WTC11 (cell line): ENCODE data around the gene BSN. TPM values are rescaled to one million over a fixed set of nuclear protein-coding genes. Genes with fewer than 3 reads are reported as not detected.

Experiments used
- ATAC-seq: fragments of 200-7000 bp; cut with Tn5 transposase; 2 replicates; pipeline ENCODE4 v1.10.0; 2021; ENCODE audit warnings: mild to moderate bottlenecking, moderate library complexity
- CTCF ChIA-PET: fragments of 300-600 bp; sonication (Branson Sonifier 250); formaldehyde crosslinking; loops from one replicate; lab custom pipeline; 2021; ENCODE audit warnings: antibody characterized with exemption; lab: Charles Lee
- POLR2A ChIA-PET: fragments of 350-600 bp; sonication (Branson Sonifier 250); formaldehyde crosslinking; loops from one replicate; lab custom pipeline; 2021; ENCODE audit warnings: antibody characterized with exemption; lab: Charles Lee
- DNase-seq: peaks from one replicate; pipeline ENCODE4 v3.0.0; 2021; ENCODE audit warnings: low spot score
- H3K27ac Mint-ChIP-seq: 2 replicates; pipeline ENCODE4 v1.8.0; 2021; ENCODE audit warnings: mixed read lengths
- H3K27me3 Mint-ChIP-seq: 2 replicates; pipeline ENCODE4 v1.8.0; 2021; ENCODE audit warnings: low read depth, mild to moderate bottlenecking, moderate library complexity, mixed read lengths
- H3K36me3 Mint-ChIP-seq: 2 replicates; pipeline ENCODE4 v1.8.0; 2021; ENCODE audit warnings: mixed read lengths
- H3K4me1 Mint-ChIP-seq: 2 replicates; pipeline ENCODE4 v1.8.0; 2022; ENCODE audit warnings: mixed read lengths
- H3K4me3 Mint-ChIP-seq: 2 replicates; pipeline ENCODE4 v1.8.0; 2021; ENCODE audit warnings: mild to moderate bottlenecking, moderate library complexity, mixed read lengths
- H3K9me3 Mint-ChIP-seq: 2 replicates; pipeline ENCODE4 v1.8.0; 2021; ENCODE audit warnings: mixed read lengths
- ARID4B ChIP-seq: sonication (generic); formaldehyde crosslinking; IDR thresholded peaks from 2 replicates; pipeline ENCODE4 v1.8.0; 2023; ENCODE audit warnings: missing genetic modification reagents, mild to moderate bottlenecking, borderline replicate concordance
- E2F5 ChIP-seq: sonication (generic); formaldehyde crosslinking; IDR thresholded peaks from 2 replicates; pipeline ENCODE4 v1.8.1; 2022; ENCODE audit warnings: mild to moderate bottlenecking, moderate library complexity, missing genetic modification reagents
- FOXK1 ChIP-seq: sonication (generic); formaldehyde crosslinking; IDR thresholded peaks from 2 replicates; pipeline ENCODE4 v1.8.0; 2022; ENCODE audit warnings: mild to moderate bottlenecking, moderate library complexity, missing genetic modification reagents
- FOXP1 ChIP-seq: sonication (generic); formaldehyde crosslinking; IDR thresholded peaks from 2 replicates; pipeline ENCODE4 v1.8.0; 2022; ENCODE audit warnings: missing genetic modification reagents, mild to moderate bottlenecking, moderate library complexity, borderline replicate concordance
- GABPB1 ChIP-seq: sonication (generic); formaldehyde crosslinking; IDR thresholded peaks from 2 replicates; pipeline ENCODE4 v1.8.1; 2023; ENCODE audit warnings: mild to moderate bottlenecking, missing genetic modification reagents
- IRF1 ChIP-seq: sonication (generic); formaldehyde crosslinking; IDR thresholded peaks from 2 replicates; pipeline ENCODE4 v1.8.0; 2023; ENCODE audit warnings: missing genetic modification reagents
- IRF2 ChIP-seq: sonication (generic); formaldehyde crosslinking; IDR thresholded peaks from 2 replicates; pipeline ENCODE4 v1.8.0; 2022; ENCODE audit warnings: low read depth, missing genetic modification reagents, borderline replicate concordance
- JAZF1 ChIP-seq: fragments of 250-450 bp; sonication (Bioruptor Pico); IDR thresholded peaks from 2 replicates; pipeline ENCODE4 v1.9.0; 2021; ENCODE audit warnings: moderate library complexity, mild to moderate bottlenecking, inconsistent platforms
- JUN ChIP-seq: sonication (generic); formaldehyde crosslinking; IDR thresholded peaks from 2 replicates; pipeline ENCODE4 v1.8.0; 2023; ENCODE audit warnings: mild to moderate bottlenecking, missing genetic modification reagents
- MLX ChIP-seq: sonication (generic); formaldehyde crosslinking; IDR thresholded peaks from 2 replicates; pipeline ENCODE4 v1.8.1; 2023; ENCODE audit warnings: mild to moderate bottlenecking, missing genetic modification reagents, moderate library complexity
- PRRX2 ChIP-seq: fragments of 250-450 bp; sonication (Bioruptor Pico); IDR thresholded peaks from 2 replicates; pipeline ENCODE4 v1.8.0; 2021; ENCODE audit warnings: mild to moderate bottlenecking
- SMAD3 ChIP-seq: sonication (generic); formaldehyde crosslinking; IDR thresholded peaks from 2 replicates; pipeline ENCODE4 v1.8.0; 2022; ENCODE audit warnings: missing genetic modification reagents, mild to moderate bottlenecking, borderline replicate concordance
- SMAD4 ChIP-seq: sonication (generic); formaldehyde crosslinking; IDR thresholded peaks from 2 replicates; pipeline ENCODE4 v1.8.0; 2022; ENCODE audit warnings: mild to moderate bottlenecking, missing genetic modification reagents
- TCF7 ChIP-seq: sonication (generic); formaldehyde crosslinking; IDR thresholded peaks from 2 replicates; pipeline ENCODE4 v1.8.0; 2022; ENCODE audit warnings: mild to moderate bottlenecking, low read depth, missing genetic modification reagents, moderate library complexity
- ZNF138 ChIP-seq: sonication (generic); formaldehyde crosslinking; conservative IDR thresholded peaks from 2 replicates; pipeline ENCODE4 v1.8.1; 2022; ENCODE audit warnings: mild to moderate bottlenecking, moderate library complexity, missing genetic modification reagents
- ZNF263 ChIP-seq: sonication (generic); formaldehyde crosslinking; IDR thresholded peaks from 2 replicates; pipeline ENCODE4 v1.8.1; 2022; ENCODE audit warnings: low read depth, mild to moderate bottlenecking, moderate library complexity, missing genetic modification reagents
- ZNF512 ChIP-seq: sonication (generic); formaldehyde crosslinking; IDR thresholded peaks from 2 replicates; pipeline ENCODE4 v1.8.1; 2022; ENCODE audit warnings: missing genetic modification reagents, borderline replicate concordance
- ZNF671 ChIP-seq: fragments of 250-450 bp; sonication (Bioruptor Pico); IDR thresholded peaks from 2 replicates; pipeline ENCODE4 v1.8.0; 2021; ENCODE audit warnings: mild to moderate bottlenecking
- total RNA-seq: library from RNA; stranded (reverse); gene quantifications from 3 replicates; pipeline ENCODE4 v1.2.3, GENCODE V29; 2021
- TF ChIP-seq, protein P1 (sequence below): fragments of 250-450 bp; sonication (Bioruptor Pico); IDR thresholded peaks from 2 replicates; pipeline ENCODE4 v1.8.0; 2021; ENCODE audit warnings: mild to moderate bottlenecking
- TF ChIP-seq, protein P2 (sequence below): sonication (generic); formaldehyde crosslinking; IDR thresholded peaks from 2 replicates; pipeline ENCODE4 v1.8.0; 2022; ENCODE audit warnings: missing genetic modification reagents
- TF ChIP-seq, protein P3 (sequence below): sonication (generic); formaldehyde crosslinking; IDR thresholded peaks from 2 replicates; pipeline ENCODE4 v1.8.1; 2022; ENCODE audit warnings: low read depth, mild to moderate bottlenecking, moderate library complexity, missing genetic modification reagents, borderline replicate concordance

The BSN gene
- total RNA-seq, 1 experiment from 2014 or later: 2.8 TPM

DNA sequence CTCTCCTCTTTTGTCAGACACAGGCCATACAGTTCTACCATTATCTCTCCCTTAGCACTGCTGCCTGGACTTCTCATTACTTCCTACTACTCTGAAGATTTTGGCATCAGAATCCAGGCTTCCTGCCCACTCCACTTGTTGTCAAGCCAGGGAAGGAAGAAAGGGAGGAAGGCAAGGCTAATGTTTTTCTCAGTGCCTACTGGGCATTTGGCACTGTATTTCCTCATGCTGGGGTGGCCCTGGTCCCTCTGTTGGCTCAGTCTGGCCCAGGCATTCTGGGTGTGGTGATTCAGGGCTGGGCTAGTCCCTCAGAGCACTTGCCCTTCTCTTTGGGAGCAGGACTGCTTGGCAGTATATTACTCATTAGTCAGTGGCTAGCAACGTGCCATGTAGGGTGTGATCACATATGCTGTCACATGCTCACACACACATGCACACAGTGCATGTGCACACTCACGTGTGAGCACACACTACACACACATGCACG, 52.9 kb downstream of the BSN start (continued):
- TF ChIP-seq MLX (CRISPR knock-in tag) (no peak), ARID4B (no peak), FOXP1 (CRISPR knock-in tag) (no peak), IRF2 (no peak), SMAD4 (CRISPR knock-in tag) (no peak), TCF7 (CRISPR knock-in tag) (no peak), SMAD3 (CRISPR knock-in tag) (no peak), JUN (CRISPR knock-in tag) (no peak), ZNF138 (CRISPR knock-in tag) (no peak)

- ATAC-seq (no peak), DNase-seq (no peak)
- POLR2A ChIA-PET: no interaction called here
- no peaks in the 10 kb centered on the region for H3K4me1 Mint-ChIP-seq
- H3K4me3 Mint-ChIP-seq: no peak overlapping the region
- H3K27me3 Mint-ChIP-seq: no peaks in the 10 kb centered on the region
- peaks cover 4% of the 10 kb centered on the region; the same call in 1 of the 2 replicates for H3K36me3 Mint-ChIP-seq
- CTCF ChIA-PET: interaction anchor here (1.1 kb wide), 1 partner anchor 64 kb away, joined by 3 read pairs; no protein-coding TSS in a partner anchor
- H3K27ac Mint-ChIP-seq: no peak overlapping the region
- peaks cover 11% of the 10 kb centered on the region for H3K9me3 Mint-ChIP-seq
- no peak for TF ChIP-seq ZNF263 (CRISPR knock-in tag)
- no peak for TF ChIP-seq ZNF512 (CRISPR knock-in tag)
- no peak for TF ChIP-seq IRF2
- no peak for TF ChIP-seq GABPB1 (CRISPR knock-in tag)
- no peak for TF ChIP-seq E2F5 (CRISPR knock-in tag)
- TF ChIP-seq, protein P1, sequence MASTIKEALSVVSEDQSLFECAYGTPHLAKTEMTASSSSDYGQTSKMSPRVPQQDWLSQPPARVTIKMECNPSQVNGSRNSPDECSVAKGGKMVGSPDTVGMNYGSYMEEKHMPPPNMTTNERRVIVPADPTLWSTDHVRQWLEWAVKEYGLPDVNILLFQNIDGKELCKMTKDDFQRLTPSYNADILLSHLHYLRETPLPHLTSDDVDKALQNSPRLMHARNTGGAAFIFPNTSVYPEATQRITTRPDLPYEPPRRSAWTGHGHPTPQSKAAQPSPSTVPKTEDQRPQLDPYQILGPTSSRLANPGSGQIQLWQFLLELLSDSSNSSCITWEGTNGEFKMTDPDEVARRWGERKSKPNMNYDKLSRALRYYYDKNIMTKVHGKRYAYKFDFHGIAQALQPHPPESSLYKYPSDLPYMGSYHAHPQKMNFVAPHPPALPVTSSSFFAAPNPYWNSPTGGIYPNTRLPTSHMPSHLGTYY (CRISPR knock-in tag): no peak
- TF ChIP-seq, protein P2, sequence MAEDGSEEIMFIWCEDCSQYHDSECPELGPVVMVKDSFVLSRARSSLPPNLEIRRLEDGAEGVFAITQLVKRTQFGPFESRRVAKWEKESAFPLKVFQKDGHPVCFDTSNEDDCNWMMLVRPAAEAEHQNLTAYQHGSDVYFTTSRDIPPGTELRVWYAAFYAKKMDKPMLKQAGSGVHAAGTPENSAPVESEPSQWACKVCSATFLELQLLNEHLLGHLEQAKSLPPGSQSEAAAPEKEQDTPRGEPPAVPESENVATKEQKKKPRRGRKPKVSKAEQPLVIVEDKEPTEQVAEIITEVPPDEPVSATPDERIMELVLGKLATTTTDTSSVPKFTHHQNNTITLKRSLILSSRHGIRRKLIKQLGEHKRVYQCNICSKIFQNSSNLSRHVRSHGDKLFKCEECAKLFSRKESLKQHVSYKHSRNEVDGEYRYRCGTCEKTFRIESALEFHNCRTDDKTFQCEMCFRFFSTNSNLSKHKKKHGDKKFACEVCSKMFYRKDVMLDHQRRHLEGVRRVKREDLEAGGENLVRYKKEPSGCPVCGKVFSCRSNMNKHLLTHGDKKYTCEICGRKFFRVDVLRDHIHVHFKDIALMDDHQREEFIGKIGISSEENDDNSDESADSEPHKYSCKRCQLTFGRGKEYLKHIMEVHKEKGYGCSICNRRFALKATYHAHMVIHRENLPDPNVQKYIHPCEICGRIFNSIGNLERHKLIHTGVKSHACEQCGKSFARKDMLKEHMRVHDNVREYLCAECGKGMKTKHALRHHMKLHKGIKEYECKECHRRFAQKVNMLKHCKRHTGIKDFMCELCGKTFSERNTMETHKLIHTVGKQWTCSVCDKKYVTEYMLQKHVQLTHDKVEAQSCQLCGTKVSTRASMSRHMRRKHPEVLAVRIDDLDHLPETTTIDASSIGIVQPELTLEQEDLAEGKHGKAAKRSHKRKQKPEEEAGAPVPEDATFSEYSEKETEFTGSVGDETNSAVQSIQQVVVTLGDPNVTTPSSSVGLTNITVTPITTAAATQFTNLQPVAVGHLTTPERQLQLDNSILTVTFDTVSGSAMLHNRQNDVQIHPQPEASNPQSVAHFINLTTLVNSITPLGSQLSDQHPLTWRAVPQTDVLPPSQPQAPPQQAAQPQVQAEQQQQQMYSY (CRISPR knock-in tag): no peak
- TF ChIP-seq FOXK1 (CRISPR knock-in tag): no peak
- TF ChIP-seq JAZF1: no peak
- TF ChIP-seq, protein P3, sequence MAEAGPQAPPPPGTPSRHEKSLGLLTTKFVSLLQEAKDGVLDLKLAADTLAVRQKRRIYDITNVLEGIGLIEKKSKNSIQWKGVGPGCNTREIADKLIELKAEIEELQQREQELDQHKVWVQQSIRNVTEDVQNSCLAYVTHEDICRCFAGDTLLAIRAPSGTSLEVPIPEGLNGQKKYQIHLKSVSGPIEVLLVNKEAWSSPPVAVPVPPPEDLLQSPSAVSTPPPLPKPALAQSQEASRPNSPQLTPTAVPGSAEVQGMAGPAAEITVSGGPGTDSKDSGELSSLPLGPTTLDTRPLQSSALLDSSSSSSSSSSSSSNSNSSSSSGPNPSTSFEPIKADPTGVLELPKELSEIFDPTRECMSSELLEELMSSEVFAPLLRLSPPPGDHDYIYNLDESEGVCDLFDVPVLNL: no peak
- TF ChIP-seq ZNF671 (CRISPR knock-in tag): no peak
- TF ChIP-seq PRRX2: no peak
- TF ChIP-seq IRF1 (CRISPR knock-in tag): no peak
Observed at GRCh38 chr3:49607796-49608195, 53.5 kb downstream of the BSN start.
